Measurements from ENCODE around the gene ABLIM1.

ABLIM1 gene

DNA sequence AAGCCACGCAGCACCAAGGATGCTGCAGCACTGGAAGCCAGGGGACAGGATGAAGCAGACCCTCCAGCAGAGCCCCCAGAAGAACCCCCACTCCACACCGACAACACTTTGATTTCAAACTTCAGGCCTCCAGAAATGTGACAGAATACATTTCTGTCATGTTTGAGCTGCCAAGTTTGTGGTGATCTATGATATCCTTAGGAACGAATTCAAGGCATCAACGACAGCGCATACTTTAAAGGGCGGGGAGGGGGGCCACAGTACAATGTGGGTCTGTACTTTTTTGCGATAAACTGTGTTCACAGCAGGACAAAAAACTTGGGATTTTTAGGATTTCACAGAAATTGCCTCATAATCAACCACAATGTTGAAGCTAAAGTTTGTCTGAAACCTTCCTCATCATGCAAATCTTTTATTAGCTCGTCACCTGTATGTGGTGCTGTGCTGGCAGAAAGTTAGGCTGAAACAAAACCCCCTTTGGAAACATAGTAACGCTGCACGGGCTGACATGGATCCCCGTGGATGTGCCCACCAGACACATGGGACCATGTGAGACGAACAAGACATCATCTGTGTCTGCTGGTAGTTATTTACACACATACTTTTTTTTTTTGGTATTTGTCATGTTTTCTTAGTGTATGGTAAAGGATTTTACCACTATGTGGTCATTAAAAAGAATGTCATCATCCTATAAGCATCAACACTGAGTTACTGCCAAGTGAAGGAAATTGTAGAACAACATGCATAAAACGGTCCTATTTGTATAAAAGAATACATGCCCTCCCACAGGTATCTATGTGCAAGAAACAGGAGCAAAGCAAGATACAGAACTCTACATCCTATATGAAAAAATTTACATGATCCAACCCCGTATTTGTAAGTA is 140.5 kb downstream of the ABLIM1 start:
- ATAC-seq = peak; percentile 20
- DNase-seq = no peak

DNA sequence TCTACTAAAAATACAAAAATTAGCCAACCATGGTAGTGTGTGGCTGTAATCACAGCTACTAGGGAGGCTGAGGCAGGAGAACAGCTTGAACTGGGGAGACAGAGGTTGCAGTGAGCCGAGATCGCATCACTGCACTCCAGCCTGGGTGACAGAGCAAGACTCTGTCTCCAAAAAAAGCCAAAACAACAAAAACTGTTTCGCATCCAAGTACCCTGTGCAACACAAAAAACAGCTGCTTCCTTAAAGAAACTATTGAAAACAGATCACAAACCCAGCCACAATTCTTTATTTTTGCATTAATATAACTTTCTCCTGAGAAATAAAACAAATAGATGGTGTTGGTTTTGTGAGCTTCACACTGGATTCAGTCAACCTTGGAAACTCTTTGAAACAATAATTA is 141.7 kb downstream of the ABLIM1 start:
- no peak for ATAC-seq
- no peak for DNase-seq

DNA sequence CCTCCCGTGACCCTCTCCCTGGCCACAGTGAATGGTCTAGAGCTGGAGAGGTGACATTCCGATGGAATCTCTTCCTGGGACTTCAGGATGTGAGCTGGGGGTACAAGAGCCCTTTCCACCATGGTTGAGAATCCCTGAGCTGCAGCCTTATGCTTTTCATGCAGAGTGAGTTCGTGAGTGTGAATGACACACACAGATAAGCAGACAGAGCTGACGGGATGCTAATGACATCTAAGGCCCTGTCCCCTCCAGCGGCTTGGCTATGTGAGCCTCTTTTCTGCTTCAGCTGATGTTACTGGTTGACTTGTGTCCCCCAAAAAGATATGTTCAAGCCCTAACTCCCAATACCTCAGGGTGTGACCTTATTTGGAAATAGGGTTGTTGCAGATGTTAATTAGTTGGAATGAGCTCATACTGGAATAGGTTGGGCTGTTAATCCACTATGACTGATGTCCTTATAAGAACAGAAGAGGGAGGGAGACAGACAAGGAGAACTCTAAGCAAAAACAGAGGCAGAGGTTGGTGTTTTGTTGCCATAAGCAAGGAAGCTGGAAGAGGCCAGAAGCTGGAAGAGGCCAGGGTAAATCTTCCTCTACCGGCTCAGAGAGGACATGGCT is 142.7 kb downstream of the ABLIM1 start:
- no peak for ATAC-seq
- DNase-seq = no peak

DNA sequence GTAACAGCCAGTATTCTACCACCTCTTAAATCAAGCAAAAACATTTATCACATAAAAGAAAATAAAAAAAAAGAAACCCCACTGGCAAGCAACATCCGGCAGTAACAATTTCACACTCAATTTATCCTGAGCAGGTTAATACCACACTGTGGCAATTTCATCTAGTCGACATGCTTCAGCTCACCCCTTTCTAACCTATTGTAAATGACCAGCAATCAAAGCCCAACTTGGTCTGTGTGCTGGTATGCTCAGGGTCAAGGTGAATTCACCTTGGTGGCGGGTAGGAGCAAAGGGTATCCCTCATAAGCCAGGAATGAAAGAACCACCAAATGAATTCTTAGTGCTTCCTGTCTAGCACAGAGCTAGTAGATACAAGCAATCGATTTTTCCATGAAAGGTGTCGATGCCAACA is 144.7 kb downstream of the ABLIM1 start:
- no peak for DNase-seq
- ATAC-seq = no peak

DNA sequence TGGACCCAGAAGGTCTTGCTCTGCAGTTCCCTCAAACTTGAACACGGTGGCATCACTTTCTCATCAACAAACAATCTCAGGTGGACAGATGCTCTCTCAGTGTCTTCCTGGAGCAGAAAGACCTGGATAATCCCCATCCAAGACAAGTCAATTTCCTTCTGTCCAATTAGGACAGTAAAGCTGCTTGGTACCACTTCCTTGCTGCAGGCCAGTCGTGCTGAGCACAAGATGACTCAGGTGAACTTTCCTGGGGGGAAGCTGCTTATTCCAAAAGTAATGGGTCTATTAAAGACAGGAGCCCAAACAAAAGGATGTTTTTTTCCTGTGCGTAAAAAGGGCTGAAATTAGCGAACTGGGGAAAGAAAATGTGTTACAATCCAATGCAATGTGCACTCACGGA is 146.2 kb downstream of the ABLIM1 start:
- ATAC-seq (no peak), DNase-seq (no peak)

DNA sequence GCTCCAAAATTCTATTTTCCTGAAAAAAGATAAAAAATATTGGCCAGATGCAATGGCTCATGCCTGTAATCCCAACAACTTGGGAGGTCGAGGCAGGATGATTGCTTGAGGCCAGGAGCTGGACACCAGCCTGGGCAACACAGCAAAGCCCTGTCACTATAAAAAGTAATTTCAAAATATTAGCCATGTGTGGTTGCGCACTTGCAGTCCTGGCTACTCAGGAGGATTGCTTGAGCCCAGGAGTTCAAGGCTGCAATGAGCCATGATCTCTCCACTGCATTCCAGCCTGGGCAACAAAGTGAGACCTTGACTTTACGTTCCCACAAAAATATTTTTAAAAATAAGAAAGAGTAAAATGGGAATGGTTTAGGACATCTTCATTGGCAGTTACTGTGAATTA is 149.7 kb downstream of the ABLIM1 start:
- ATAC-seq (no peak), DNase-seq (no peak)

DNA sequence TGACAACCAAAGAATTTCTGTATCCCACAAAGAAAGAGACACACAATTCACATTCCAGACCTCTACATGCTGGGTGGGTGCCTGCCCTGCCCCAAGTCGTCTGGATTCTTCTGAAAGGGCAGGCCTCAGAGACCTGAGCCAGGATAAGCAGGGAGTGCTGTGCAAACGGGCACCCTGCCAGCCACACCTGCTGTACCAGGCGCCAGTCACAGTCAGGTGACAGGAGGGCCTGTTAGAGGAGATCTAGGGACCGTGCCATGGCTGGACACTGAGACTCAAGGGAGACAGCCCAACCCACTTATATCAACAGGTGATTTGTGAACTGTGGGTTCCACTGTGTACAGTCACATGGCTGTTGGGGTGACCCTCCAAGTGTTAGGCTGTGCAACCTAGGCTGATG is 150.6 kb downstream of the ABLIM1 start:
- DNase-seq (no peak), ATAC-seq (peak; percentile 24)

DNA sequence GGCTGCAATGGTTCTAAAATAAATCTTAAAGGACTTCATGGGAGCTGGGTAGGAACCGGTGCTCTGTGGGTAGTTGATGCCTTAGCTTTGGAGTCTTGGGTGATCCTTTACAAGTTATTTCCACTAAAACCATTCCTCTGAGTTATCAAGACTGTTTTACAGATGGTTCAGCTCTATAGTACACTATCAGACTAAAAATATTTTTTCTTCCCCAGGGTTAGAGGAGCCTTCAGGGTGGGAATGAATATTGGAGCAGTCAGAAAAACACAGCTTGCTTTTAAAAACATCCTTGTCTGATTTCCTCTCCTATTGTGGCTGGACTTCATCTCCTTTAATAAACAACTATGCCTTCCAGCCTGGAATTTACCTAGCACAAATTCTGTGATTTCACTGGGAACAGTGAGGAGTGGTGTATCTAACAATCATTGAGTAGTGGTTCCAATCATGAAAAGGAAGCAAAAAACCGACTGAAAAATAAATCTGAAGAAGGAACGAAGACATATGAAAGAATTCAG is 151.1 kb downstream of the ABLIM1 start:
- DNase-seq = no peak
- no peak for ATAC-seq

DNA sequence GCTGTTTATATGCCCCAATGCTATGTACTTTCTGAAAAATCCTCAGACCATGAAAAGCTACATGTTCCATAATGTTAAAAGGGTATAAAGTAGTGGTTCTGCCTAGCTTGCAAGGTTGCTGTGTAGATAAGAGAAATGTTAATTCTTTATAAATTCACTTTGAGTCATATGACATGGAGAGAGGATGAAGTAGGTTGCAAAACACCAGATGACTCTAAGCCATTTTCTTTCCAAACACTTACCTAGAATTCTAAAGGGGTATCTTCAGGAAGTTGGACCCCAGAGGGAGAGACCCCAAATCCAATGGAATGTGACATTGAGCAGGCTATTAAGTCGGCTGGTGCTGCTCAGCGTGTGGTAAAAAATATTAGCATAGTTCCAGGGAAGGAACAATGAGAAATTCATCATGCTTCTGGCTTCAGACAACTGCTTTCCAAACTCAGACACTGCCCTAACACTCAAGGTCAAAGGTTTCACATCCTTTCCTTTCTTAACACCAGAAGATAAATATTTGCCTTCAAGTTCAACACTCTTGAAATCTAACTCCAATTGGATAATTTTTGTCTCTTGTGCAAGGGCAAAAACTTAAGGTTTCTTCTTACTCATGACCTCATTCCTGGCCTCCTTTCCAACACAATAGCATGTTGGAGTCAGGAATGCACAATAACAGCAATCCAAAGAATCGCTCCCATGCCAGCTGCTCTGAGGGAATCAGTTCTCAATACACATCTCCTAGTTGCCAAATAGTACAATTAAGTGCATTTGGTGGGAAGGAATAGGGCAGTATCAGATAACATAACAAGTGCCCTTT is 153.1 kb downstream of the ABLIM1 start:
- no peak for DNase-seq
- peak; percentile 9 for ATAC-seq

DNA sequence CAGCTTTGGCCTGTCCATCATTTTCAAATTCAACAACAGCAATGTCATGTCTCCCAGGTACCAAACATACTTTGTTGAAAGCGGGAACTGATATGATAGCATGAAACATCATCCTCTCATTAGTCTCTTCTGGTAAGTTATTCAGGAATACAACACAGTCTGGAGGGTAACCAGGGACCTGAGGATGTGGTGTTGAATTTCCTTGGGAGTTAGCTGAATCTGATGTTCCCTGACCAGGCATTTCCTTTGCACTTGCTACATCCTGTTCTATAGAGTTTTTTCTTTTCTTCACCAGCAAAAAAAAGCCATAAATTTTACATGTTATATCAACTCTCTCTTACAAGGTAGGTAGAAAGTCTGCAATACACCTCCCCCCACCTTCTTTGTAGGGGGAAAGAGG is 156.0 kb downstream of the ABLIM1 start:
- ATAC-seq (no peak), DNase-seq (no peak)

DNA sequence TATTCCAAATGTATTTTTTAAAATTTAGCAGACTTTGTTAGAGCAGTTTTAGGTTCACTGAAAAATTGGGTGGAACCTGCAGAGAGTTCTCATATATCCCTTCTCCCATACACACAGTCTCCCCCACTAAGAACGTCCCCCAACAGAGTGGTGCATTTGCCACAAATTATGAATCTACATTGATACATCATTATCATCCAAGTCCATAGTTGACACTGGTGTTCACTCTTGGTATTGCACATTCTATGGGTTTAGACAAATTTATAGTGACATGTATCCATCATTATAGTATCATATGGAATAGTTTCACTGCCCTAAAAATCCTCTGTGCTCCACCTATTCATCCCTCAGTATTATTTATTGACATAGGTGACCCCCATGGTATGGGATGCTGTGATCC is 156.4 kb downstream of the ABLIM1 start:
- no peak for ATAC-seq
- DNase-seq = no peak

DNA sequence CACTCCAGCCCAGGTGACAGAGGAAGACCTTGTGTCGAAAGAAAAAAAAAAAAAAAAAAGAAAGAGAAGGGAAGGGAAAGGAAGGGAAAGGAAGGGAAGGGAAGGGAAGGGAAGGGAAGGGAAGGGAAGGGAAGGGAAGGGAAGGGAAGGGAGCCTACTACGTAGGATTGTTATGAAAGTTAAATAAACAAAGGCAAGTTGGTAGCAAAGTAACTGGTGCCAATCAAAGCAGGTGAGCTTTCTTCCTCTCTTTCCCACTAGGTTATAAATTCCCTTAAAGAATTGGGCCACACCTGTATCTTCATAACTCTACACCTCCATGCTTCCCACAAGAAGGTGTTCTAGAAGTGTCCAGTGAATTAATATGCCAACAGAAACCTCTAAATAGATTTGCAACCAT is 157.4 kb downstream of the ABLIM1 start:
- DNase-seq (no peak), ATAC-seq (no peak)

DNA sequence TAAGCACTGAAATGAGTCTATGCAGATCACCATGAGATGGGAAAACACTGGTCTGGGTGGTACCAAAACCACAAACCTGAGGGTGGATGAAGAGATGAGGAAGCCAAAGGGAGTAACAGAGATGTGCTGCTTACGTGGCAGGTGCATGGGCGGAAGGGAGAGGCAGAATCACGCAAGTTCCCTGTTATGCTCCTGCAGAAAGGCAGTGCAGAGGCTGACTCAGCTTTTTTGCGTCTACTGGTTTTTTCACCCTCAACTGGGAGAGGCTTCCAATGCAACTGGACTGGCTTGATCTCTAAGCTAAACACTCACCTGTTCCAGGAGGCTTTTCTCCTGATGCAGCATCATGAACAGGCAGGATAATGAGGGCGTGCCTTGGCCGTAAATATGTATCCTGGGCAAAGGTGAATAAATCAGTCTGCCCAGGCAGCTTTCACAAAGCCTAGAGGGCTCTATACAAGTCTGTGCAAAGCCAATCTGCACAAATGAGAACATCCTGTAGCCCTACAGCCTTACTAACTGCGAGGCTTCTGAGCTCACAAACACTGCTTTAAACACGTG is 158.4 kb downstream of the ABLIM1 start:
- peak; percentile 76 for ATAC-seq

DNA sequence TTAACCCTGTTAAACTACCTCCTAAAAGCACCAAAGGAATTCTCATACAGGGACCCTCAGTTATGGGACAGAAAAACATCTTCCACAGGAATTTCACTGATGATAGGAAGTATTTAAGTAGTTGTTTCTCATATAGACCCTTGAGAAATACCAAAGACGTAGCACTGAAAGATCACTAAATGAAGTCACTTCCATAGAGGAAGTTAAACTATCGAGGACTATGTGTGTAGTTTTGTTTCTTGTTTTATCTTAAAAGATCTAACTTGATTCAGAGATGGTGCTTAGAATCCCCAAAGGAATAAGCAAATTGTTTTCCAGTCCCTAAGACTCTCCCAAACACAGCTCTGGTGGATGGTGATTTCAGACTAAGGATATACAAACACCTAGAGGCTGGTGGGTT is 159.0 kb downstream of the ABLIM1 start:
- DNase-seq (no peak), ATAC-seq (no peak)

More for the DNA sequence above, 158.4 kb downstream of the ABLIM1 start:
- DNase-seq = peak; percentile 84

DNA sequence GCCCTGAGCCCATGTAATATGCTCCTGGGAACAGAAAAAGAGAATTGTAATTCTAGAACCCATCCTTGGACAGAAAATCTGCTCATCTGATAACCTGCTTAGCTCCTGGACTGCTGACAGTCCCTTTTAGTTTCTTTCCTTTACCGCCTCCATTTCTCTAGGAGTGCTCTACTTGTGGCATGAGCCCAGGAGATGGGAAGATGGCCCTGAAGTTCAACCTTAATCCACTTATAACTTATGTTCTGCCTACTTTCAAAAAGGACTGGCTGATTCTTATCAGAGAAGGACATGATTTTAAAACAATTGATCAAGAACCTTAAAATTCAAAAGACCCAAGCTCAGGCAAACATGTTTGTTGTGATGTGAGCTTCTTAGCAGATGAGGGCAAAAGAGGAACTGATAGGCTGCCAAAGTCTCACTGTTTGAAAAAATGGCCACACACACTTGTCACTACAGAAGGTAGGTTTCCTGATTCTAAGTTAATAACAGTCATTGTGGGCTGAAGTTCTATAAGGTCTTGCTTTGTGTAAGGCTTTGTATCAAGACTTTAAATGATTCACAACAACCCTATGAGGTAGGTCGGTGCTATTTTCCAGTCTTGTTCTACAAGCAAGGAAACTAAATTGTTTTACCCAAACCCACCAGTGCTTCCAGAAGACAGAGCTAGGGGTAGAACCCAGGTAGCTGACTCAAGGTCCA is 159.5 kb downstream of the ABLIM1 start:
- ATAC-seq (peak; percentile 69), DNase-seq (no peak)

DNA sequence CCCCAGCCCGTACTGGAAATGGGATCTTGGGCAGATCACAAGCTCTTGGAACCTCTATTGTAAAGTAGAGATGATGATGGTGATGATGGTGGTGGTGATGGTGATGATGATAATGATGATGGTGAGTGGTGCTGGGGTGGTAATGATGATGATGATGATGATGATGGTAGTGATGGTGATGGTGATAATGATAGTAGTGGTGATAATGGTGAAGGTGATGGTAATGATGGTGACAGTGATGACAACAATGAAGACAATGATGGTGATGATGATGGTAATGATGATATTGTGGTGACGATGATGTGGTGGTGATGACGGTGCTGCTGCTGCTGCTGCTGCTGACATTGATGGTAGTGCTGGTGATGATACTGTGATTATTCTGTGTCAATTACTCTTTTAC is 162.8 kb downstream of the ABLIM1 start:
- DNase-seq (no peak), ATAC-seq (no peak)

DNA sequence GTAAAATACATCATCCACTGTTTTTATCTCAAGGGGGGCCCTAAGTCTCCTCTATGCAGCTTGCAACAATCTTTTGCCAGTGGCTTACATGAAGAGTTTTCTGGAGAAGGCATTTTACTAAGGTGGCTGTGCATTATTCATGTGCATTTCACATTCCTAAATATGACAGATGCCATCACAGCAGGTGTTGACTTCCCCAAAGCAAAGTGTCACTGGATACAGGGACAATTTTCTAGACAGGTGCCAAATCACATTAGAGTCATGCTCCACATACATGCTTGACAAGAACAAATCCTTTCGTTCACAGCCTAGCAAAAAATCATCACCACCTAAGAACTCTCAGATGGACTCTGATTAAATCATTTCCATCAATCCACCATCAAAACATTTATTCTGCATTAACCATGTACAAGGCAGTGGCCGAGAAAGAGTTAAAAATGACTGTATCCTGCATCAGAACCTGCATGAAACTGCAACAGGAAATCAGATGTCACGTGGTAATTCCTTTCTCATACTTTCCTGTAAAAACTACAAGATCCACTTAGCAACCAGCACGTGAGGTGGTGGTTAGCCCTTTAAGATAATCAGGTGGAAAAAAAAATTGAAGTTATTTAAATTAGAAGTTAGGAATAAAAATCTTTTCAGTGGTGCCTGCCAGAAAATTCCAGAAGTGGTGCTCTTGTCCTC is 165.6 kb downstream of the ABLIM1 start:
- DNase-seq (peak; percentile 39), ATAC-seq (peak; percentile 45)

DNA sequence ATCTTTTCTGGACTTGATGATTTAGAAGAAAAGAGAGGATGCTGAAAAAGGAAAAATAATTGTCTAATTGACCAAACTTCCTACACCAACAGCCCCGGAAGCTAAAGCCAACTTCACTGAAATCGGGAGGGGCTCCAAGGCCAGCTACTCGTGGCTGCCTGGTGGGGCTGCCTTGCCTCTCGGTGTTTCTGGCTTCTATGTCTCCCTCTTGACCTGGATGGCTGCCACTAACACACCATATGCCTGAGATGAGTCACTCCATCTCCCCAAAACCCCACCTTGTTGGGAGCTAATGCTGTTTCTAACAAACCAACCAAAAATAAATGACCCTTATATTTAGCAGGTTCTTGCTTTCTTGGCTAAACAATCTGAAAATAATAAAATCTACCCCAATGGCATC is 166.1 kb downstream of the ABLIM1 start:
- DNase-seq = no peak
- ATAC-seq = no peak

DNA sequence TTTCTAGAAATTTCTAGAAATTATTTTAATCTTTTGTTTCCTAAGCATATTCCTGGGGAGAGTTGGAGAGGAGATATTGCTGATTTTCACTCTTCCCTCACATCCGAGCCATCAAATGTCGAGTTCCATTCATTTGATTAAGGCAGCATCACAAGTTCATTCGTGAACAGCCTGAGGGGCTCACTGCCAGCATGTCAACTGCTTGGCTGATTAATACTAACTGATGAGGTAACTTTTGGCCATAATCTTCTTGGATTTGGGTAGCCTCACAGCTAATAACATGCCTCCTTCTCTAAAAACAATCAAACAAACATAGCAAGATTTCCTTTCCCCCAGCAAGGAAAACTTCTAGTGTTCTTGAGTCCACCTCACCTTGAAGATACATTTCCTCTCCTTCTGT is 166.7 kb downstream of the ABLIM1 start:
- ATAC-seq = no peak
- DNase-seq = no peak

DNA sequence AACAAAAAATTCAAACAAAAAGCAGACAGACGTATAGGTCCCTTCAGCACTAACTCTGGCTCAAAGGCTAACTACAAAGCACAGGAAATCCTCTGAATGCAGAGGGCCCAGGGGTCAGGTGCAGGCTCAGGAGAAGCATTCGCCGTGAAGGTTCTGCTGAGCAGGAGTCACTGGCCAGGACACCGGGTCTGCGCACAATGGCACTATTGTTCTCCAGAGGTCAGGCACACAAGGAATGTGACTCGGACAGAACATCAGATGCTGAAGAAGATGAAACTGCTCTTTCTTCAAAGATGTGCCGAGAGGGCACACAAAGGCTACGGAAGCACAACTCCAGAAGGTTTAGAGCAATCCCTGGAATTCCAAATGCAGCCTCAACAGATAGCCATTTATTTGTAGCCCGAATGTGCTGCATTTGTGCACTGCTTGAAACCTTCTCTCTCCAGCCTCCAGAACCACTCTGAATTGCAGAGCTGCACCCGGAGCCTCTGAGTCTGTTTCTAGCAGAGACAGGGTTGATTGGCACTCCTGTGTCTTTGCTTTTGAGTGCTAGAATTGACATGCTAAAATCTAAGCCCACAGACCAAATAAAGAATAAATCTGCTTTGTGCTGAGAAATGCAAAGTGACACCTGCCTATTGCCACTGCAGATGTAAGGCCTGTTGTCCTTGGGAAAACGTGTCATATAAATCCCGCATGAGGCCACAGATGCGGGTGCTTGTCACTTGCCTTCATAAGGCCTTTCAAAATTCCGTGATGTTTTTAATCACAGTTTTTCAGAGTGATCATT is 168.4 kb downstream of the ABLIM1 start:
- ATAC-seq = no peak
- no peak for DNase-seq

Measured in stimulated activated naive CD8-positive, alpha-beta T cell treated with anti-CD3 and anti-CD28 coated beads, Interleukin-15, Interleukin-2, amounts not matched to agents 100 U/mL and 50 U/mL, for 24 hours (primary cell).